Stimulated activated CD4-positive, alpha-beta T cell treated with anti-CD3 and anti-CD28 coated beads, Interleukin-15, amount 100 ng/mL, for 1 hour (primary cell): ENCODE results near the gene RUNX2.

Experiments
- DNase-seq, 2 donors: peaks; one replicate each; pipeline ENCODE4 v3.0.0-alpha.2; 2020; ENCODE audit warnings: low read depth in 1 of 2, low spot score in 1 of 2

RUNX2 gene

GRCh38 chr6:45642331-45643125 is 314.4 kb downstream of the RUNX2 start:
- no peak for DNase-seq

GRCh38 chr6:45643126-45643525 is 315.0 kb downstream of the RUNX2 start:
- no peak for DNase-seq

- no peak for DNase-seq
These were observed 316.6 kb downstream of the RUNX2 start for GRCh38 chr6:45644720-45645119.

GRCh38 chr6:45645302-45645701 is 317.2 kb downstream of the RUNX2 start:
- DNase-seq: no peak

- DNase-seq: no peak
These were observed 319.5 kb downstream of the RUNX2 start for GRCh38 chr6:45647341-45648261.

GRCh38 chr6:45648262-45648620 is 320.1 kb downstream of the RUNX2 start:
- DNase-seq: no peak

- DNase-seq: no peak
These were observed 322.5 kb downstream of the RUNX2 start for GRCh38 chr6:45650524-45651135.

GRCh38 chr6:45651301-45651700 is 323.2 kb downstream of the RUNX2 start:
- no peak for DNase-seq

- DNase-seq: no peak
These were observed 324.3 kb downstream of the RUNX2 start for GRCh38 chr6:45652416-45652815.

GRCh38 chr6:45653117-45653883 is 325.2 kb downstream of the RUNX2 start:
- DNase-seq: no peak

- DNase-seq: no peak
These were observed 326.5 kb downstream of the RUNX2 start for GRCh38 chr6:45654673-45655072.

- DNase-seq: no peak
These were observed 327.8 kb downstream of the RUNX2 start for GRCh38 chr6:45655745-45656476.

- DNase-seq: no peak
These were observed 329.1 kb downstream of the RUNX2 start for GRCh38 chr6:45657226-45657625.

GRCh38 chr6:45658400-45658799 is 330.3 kb downstream of the RUNX2 start:
- DNase-seq: no peak

GRCh38 chr6:45658958-45659357 is 330.8 kb downstream of the RUNX2 start:
- no peak for DNase-seq

GRCh38 chr6:45661661-45662060 is 333.5 kb downstream of the RUNX2 start:
- DNase-seq: no peak

GRCh38 chr6:45663251-45664221 is 335.4 kb downstream of the RUNX2 start:
- peak in 1 of 2 donors; percentile 36 for DNase-seq

GRCh38 chr6:45664707-45665106 is 336.6 kb downstream of the RUNX2 start:
- DNase-seq: no peak

GRCh38 chr6:45665859-45666258 is 337.7 kb downstream of the RUNX2 start:
- DNase-seq: no peak
